ENCODE data around the gene POU4F3.
"Not testable (repeated sequence)": the region's sequence is repeated elsewhere in the genome, so short reads cannot be mapped to it uniquely, and the experiment has no call there.

POU4F3 gene

GRCh38 chr5:146338774-146339714 lies at the start of gene POU4F3:
Gene POU4F3, plus strand, starts transcription at chr5:146338839. Its CDS starts 274 bp downstream, at chr5:146339113.
- FAIRE-seq: no peak

GRCh38 chr5:146290318-146290717 lies 48.3 kb upstream of the POU4F3 start:
- FAIRE-seq: no peak

- FAIRE-seq: peak; percentile 97
These were observed 47.1 kb upstream of the POU4F3 start for GRCh38 chr5:146291421-146292074.

GRCh38 chr5:146296245-146296644 lies 42.4 kb upstream of the POU4F3 start:
- FAIRE-seq: no peak

GRCh38 chr5:146298920-146299319 lies 39.7 kb upstream of the POU4F3 start:
- not testable (repeated sequence) for FAIRE-seq

- FAIRE-seq: no peak
These were observed 37.0 kb upstream of the POU4F3 start for GRCh38 chr5:146301626-146302025.

- FAIRE-seq: no peak
These were observed 36.2 kb upstream of the POU4F3 start for GRCh38 chr5:146302406-146302805.

GRCh38 chr5:146306838-146307237 lies 31.8 kb upstream of the POU4F3 start:
- no peak for FAIRE-seq

- no peak for FAIRE-seq
These were observed 30.8 kb upstream of the POU4F3 start for GRCh38 chr5:146307796-146308195.

- FAIRE-seq: no peak
These were observed 28.1 kb upstream of the POU4F3 start for GRCh38 chr5:146310540-146310939.

GRCh38 chr5:146311278-146311677 lies 27.4 kb upstream of the POU4F3 start:
- FAIRE-seq: no peak

- FAIRE-seq: no peak
These were observed 25.6 kb upstream of the POU4F3 start for GRCh38 chr5:146313027-146313426.

GRCh38 chr5:146321571-146321970 lies 17.1 kb upstream of the POU4F3 start:
- FAIRE-seq: no peak

GRCh38 chr5:146327257-146327870 lies 11.3 kb upstream of the POU4F3 start:
- FAIRE-seq: no peak

GRCh38 chr5:146327989-146328388 lies 10.7 kb upstream of the POU4F3 start:
- FAIRE-seq: no peak

GRCh38 chr5:146329697-146330096 lies 8.9 kb upstream of the POU4F3 start:
- FAIRE-seq: no peak

- FAIRE-seq: no peak
These were observed 7.2 kb upstream of the POU4F3 start for GRCh38 chr5:146331423-146331822.

- no peak for FAIRE-seq
These were observed 4.5 kb upstream of the POU4F3 start for GRCh38 chr5:146334074-146334533.

GRCh38 chr5:146336197-146336596 lies 2.4 kb upstream of the POU4F3 start:
- no peak for FAIRE-seq

GRCh38 chr5:146337264-146337904 lies 1.3 kb upstream of the POU4F3 start:
- no peak for FAIRE-seq

- FAIRE-seq: no peak
These were observed 711 bp upstream of the POU4F3 start for GRCh38 chr5:146337928-146338327.

GRCh38 chr5:146339715-146340259 lies 1.1 kb downstream of the POU4F3 start:
- no peak for FAIRE-seq

Data from G401.6 (cell line).